WERI-Rb-1 (cell line): ENCODE measurements around the gene CRADD.

Experiments used
- DNase-seq: peaks from one replicate; pipeline ENCODE4 v3.0.0-alpha.2; 2020
- H3K27ac ChIP-seq: fragments of 250-450 bp; sonication (Bioruptor Pico); 2 replicates; pipeline ENCODE4 v1.5.1; 2020; ENCODE audit warnings: mild to moderate bottlenecking, moderate library complexity
- H3K27me3 ChIP-seq: fragments of 250-450 bp; sonication (Bioruptor Pico); 2 replicates; pipeline ENCODE4 v1.5.1; 2021; ENCODE audit warnings: mild to moderate bottlenecking, low read depth, moderate library complexity; ENCODE audit not compliant: insufficient read depth, severe bottlenecking
- H3K36me3 ChIP-seq: fragments of 250-450 bp; sonication (Bioruptor Pico); 2 replicates; pipeline ENCODE4 v1.5.1; 2020; ENCODE audit warnings: mild to moderate bottlenecking, moderate library complexity
- H3K4me3 ChIP-seq: 2 replicates; pipeline ENCODE4 v1.5.1; 2011; ENCODE audit warnings: low read depth, mild to moderate bottlenecking, control low read depth, low read length
- H3K9me3 ChIP-seq: fragments of 250-450 bp; sonication (Bioruptor Pico); 2 replicates; pipeline ENCODE4 v1.5.1; 2021; ENCODE audit warnings: mild to moderate bottlenecking, moderate library complexity; ENCODE audit not compliant: severe bottlenecking
- TF ChIP-seq, protein P1 (sequence below): IDR thresholded peaks from 2 replicates; pipeline ENCODE4 v1.5.1; 2011; ENCODE audit warnings: low read depth, mild to moderate bottlenecking, control low read depth, inconsistent platforms, low read length

The CRADD gene

DNA sequence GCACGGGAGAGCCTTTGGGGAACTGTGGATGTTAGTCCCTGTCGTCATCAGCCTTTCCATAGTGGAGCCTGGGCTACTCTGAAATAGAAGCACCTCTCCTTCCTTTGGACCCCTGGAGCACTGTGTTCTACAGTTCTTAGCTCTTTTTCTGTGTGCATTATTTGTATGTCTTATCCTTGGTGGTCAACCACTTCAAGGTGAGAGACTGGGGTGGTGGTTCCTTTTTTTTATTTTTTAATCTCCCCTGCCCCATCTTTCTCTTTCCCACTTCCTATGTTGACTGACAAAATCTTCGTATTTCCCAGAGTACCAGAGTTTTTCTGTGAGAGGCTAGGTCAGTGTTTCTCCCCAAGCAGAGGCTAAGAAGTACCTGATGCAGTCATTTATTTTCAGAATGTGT lies 111.7 kb downstream of the CRADD start:
- DNase-seq = no peak
- Histone ChIP-seq H3K27ac (no peak overlapping the region), H3K4me3 (no peak overlapping the region), H3K27me3 (no peaks in the 10 kb centered on the region), H3K9me3 (no peaks in the 10 kb centered on the region), H3K36me3 (no peaks in the 10 kb centered on the region)
- TF ChIP-seq, protein P1, sequence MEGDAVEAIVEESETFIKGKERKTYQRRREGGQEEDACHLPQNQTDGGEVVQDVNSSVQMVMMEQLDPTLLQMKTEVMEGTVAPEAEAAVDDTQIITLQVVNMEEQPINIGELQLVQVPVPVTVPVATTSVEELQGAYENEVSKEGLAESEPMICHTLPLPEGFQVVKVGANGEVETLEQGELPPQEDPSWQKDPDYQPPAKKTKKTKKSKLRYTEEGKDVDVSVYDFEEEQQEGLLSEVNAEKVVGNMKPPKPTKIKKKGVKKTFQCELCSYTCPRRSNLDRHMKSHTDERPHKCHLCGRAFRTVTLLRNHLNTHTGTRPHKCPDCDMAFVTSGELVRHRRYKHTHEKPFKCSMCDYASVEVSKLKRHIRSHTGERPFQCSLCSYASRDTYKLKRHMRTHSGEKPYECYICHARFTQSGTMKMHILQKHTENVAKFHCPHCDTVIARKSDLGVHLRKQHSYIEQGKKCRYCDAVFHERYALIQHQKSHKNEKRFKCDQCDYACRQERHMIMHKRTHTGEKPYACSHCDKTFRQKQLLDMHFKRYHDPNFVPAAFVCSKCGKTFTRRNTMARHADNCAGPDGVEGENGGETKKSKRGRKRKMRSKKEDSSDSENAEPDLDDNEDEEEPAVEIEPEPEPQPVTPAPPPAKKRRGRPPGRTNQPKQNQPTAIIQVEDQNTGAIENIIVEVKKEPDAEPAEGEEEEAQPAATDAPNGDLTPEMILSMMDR = no peak

DNA sequence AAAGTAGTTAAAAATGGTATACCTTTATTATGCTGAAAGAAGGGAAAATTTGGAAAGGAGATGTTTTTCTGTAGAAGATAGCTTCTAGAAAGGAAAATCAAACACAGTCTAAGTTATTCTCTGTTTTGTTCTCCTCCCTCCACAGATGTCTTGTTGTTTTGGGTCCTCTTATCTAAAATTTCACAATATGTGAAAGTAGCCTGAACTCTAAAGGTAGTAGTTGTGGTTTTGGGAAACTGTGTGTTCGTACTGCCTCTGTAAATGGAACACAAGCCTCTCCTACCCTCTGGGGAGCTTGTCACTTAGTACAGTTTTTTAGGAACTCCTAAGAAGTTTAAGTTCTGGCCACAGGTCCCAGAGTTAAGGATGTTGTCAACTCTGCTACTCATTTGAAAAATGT lies 112.6 kb downstream of the CRADD start:
- no peak overlapping the region for H3K4me3 ChIP-seq

GRCh38 chr12:93790472-93791152 lies 113.4 kb downstream of the CRADD start:
- Histone ChIP-seq H3K27me3 (no peaks in the 10 kb centered on the region), H3K9me3 (no peaks in the 10 kb centered on the region), H3K36me3 (no peaks in the 10 kb centered on the region), H3K4me3 (no peak overlapping the region), H3K27ac (no peak overlapping the region)
- TF ChIP-seq, protein P1 = no peak
- no peak for DNase-seq

More for the DNA sequence above, 112.6 kb downstream of the CRADD start:
- no peak overlapping the region for H3K27ac ChIP-seq
- DNase-seq = no peak
- no peaks in the 10 kb centered on the region for H3K36me3 ChIP-seq
- TF ChIP-seq, protein P1 = no peak
- no peaks in the 10 kb centered on the region for H3K27me3 ChIP-seq
- no peaks in the 10 kb centered on the region for H3K9me3 ChIP-seq

GRCh38 chr12:93793007-93793406 lies 115.8 kb downstream of the CRADD start:
- Histone ChIP-seq H3K4me3 (no peak overlapping the region), H3K27me3 (no peaks in the 10 kb centered on the region), H3K9me3 (no peaks in the 10 kb centered on the region), H3K36me3 (no peaks in the 10 kb centered on the region), H3K27ac (no peak overlapping the region)
- no peak for DNase-seq
- TF ChIP-seq, protein P1 = no peak

GRCh38 chr12:93793983-93794382 lies 116.8 kb downstream of the CRADD start:
- no peaks in the 10 kb centered on the region for H3K9me3 ChIP-seq
- H3K4me3 ChIP-seq = no peak overlapping the region
- no peak for DNase-seq
- no peaks in the 10 kb centered on the region for H3K36me3 ChIP-seq
- TF ChIP-seq, protein P1 = no peak
- no peak overlapping the region for H3K27ac ChIP-seq
- no peaks in the 10 kb centered on the region for H3K27me3 ChIP-seq

DNA sequence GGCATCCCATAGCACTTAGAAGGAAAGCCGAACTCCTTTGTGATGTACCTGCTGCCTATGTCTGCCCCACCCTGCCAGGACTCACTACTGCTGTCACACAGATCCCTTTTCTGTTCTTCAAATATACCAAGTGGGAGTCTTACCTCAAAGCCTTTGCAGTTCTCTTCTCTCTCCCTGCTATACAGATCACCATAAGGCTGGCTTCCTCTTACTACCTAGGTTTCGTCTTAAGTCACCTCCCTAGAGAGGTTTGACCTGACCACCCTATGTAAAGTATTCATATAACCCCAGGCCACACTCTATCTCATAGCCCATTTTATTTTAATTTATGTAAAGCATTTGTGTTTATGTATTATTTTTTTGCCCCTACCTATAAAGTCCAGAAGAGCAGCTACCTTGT lies 117.6 kb downstream of the CRADD start:
- Histone ChIP-seq H3K4me3 (no peak overlapping the region), H3K9me3 (no peaks in the 10 kb centered on the region)

More for the DNA sequence above, 117.6 kb downstream of the CRADD start:
- TF ChIP-seq, protein P1 = no peak
- Histone ChIP-seq H3K27me3 (no peaks in the 10 kb centered on the region), H3K36me3 (no peaks in the 10 kb centered on the region), H3K27ac (no peak overlapping the region)
- DNase-seq = no peak
